ENCODE measurements around the gene CACNA2D2.

CACNA2D2 gene

DNA sequence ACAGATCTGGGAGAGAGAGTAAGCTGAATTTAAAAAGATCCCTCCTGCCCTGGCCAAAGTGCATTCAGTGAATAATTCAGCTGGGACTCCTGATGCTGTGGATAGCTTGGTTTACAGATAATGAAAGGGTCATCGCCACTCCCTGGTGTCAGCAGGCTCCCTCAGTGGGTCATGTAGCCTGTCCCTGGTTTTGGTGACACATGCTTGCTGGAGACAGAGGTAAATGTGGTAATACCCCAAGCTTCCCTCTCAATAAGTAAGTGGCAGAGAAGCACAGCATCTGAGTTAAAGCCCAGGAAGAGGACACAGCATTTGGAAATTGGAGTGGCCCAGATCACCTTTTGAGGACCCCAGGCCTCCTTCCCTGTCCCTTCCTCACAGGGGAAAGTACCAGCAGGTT, 146.0 kb downstream of the CACNA2D2 start:
- TF ChIP-seq CTCF (IDR thresholded peaks at IDR 0.05; ENCODE audit: borderline replicate concordance, control extremely low read depth, extremely low read depth, insufficient read depth, missing control alignments) = no peak
- in situ Hi-C loops (cut with MboI; ENCODE audit: low sequenced_read_pairs, unreplicated experiment) = no loop called here

DNA sequence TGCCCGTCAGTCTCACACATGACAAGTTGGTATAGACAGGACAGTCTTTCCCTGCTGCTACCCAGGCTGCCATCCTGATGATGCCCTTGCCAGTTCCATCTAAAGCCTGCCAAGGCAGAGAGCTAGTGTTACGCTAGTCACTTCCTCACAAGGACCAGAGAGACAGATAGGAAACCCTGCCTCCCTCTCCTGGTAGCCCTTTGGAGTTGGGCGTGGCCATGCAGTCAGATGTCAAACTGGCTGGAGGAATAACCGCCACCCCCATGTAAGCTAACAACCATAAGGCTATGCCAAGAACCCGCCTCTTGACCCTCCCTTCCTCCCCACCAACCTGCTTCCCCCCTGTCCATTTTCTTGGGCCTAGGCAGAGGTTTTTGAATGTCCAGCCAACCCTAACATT, 146.9 kb downstream of the CACNA2D2 start:
- in situ Hi-C loops (cut with MboI; ENCODE audit: low sequenced_read_pairs, unreplicated experiment) = no loop called here
- TF ChIP-seq CTCF (IDR thresholded peaks at IDR 0.05; ENCODE audit: borderline replicate concordance, control extremely low read depth, extremely low read depth, insufficient read depth, missing control alignments) = no peak
- DNase-seq (ENCODE audit: low spot score) = no peak

More for the DNA sequence above, 146.0 kb downstream of the CACNA2D2 start:
- no peak for DNase-seq (ENCODE audit: low spot score)

GRCh38 chr3:50355829-50356552, 147.4 kb downstream of the CACNA2D2 start:
- in situ Hi-C loops (cut with MboI; ENCODE audit: low sequenced_read_pairs, unreplicated experiment) = no loop called here
- TF ChIP-seq CTCF (IDR thresholded peaks at IDR 0.05; ENCODE audit: borderline replicate concordance, control extremely low read depth, extremely low read depth, insufficient read depth, missing control alignments) = no peak
- DNase-seq (ENCODE audit: low spot score) = no peak

GRCh38 chr3:50354850-50355249, 148.6 kb downstream of the CACNA2D2 start:
- no peak for TF ChIP-seq CTCF (IDR thresholded peaks at IDR 0.05; ENCODE audit: borderline replicate concordance, control extremely low read depth, extremely low read depth, insufficient read depth, missing control alignments)
- in situ Hi-C loops (cut with MboI; ENCODE audit: low sequenced_read_pairs, unreplicated experiment) = no loop called here

GRCh38 chr3:50354186-50354764, 149.2 kb downstream of the CACNA2D2 start:
- no peak for TF ChIP-seq CTCF (IDR thresholded peaks at IDR 0.05; ENCODE audit: borderline replicate concordance, control extremely low read depth, extremely low read depth, insufficient read depth, missing control alignments)
- no peak for DNase-seq (ENCODE audit: low spot score)
- in situ Hi-C loops (cut with MboI; ENCODE audit: low sequenced_read_pairs, unreplicated experiment) = no loop called here

More at GRCh38 chr3:50354850-50355249, 148.6 kb downstream of the CACNA2D2 start:
- no peak for DNase-seq (ENCODE audit: low spot score)

GRCh38 chr3:50353245-50354004, 150.0 kb downstream of the CACNA2D2 start:
- in situ Hi-C loops (cut with MboI; ENCODE audit: low sequenced_read_pairs, unreplicated experiment) = no loop called here

More at GRCh38 chr3:50353245-50354004, 150.0 kb downstream of the CACNA2D2 start:
- no peak for DNase-seq (ENCODE audit: low spot score)
- no peak for TF ChIP-seq CTCF (IDR thresholded peaks at IDR 0.05; ENCODE audit: borderline replicate concordance, control extremely low read depth, extremely low read depth, insufficient read depth, missing control alignments)
